Measurements from ENCODE around the gene SLC34A3.

GRCh38 chr9:137191245-137191644 lies 39.5 kb upstream of the SLC34A3 start:
- TF ChIP-seq CTCF (IDR thresholded peaks at IDR 0.05) (no peak), POLR2AphosphoS5 (IDR thresholded peaks at IDR 0.05) (no peak)
